Activated CD4-positive, alpha-beta memory T cell treated with anti-CD3 and anti-CD28 coated beads, Interleukin-2, amount 10 ng/mL, durations not matched to agents 7 days and 5 days (primary cell): ENCODE data around the gene GRK4. TPM values are rescaled to one million over a fixed set of nuclear protein-coding genes. Genes with fewer than 3 reads are reported as not detected.
A peak's percentile ranks its signal among the peaks of the same experiment; 100 is the strongest.
"Not testable (repeated sequence)": the region's sequence is repeated elsewhere in the genome, so short reads cannot be mapped to it uniquely, and the experiment has no call there.

Source experiments
- CTCF ChIA-PET: fragments of 350-600 bp; sonication (Branson Sonifier 250); formaldehyde crosslinking; loops from one replicate; lab custom pipeline; 2021; ENCODE audit warnings: antibody characterized with exemption, inconsistent platforms; lab: Charles Lee
- POLR2A ChIA-PET: fragments of 350-600 bp; sonication (Branson Sonifier 250); formaldehyde crosslinking; loops from one replicate; lab custom pipeline; 2021; ENCODE audit warnings: antibody characterized with exemption; lab: Charles Lee
- DNase-seq: peaks from one replicate; pipeline ENCODE4 v3.0.0-alpha.2; 2020
- H3K27ac Mint-ChIP-seq: one replicate; pipeline ENCODE4 v1.8.0; 2021; ENCODE audit warnings: mild to moderate bottlenecking, mixed read lengths
- H3K27me3 Mint-ChIP-seq: one replicate; pipeline ENCODE4 v1.8.0; 2021; ENCODE audit warnings: mixed read lengths
- H3K36me3 Mint-ChIP-seq: one replicate; pipeline ENCODE4 v1.8.0; 2021; ENCODE audit warnings: low read depth, mixed read lengths
- H3K4me1 Mint-ChIP-seq: one replicate; pipeline ENCODE4 v1.8.0; 2021; ENCODE audit warnings: mixed read lengths
- H3K4me3 Mint-ChIP-seq: one replicate; pipeline ENCODE4 v1.8.0; 2021; ENCODE audit warnings: mild to moderate bottlenecking, mixed read lengths
- H3K9me3 Mint-ChIP-seq: one replicate; pipeline ENCODE4 v1.8.0; 2021; ENCODE audit warnings: mixed read lengths
- total RNA-seq, 2 experiments: library from RNA; stranded (reverse); gene quantifications; one replicate each; pipeline ENCODE4 v1.2.3, GENCODE V29; 2021

The GRK4 gene
- 1 to 10 TPM; 3.1 to 3.6 TPM for total RNA-seq

DNA sequence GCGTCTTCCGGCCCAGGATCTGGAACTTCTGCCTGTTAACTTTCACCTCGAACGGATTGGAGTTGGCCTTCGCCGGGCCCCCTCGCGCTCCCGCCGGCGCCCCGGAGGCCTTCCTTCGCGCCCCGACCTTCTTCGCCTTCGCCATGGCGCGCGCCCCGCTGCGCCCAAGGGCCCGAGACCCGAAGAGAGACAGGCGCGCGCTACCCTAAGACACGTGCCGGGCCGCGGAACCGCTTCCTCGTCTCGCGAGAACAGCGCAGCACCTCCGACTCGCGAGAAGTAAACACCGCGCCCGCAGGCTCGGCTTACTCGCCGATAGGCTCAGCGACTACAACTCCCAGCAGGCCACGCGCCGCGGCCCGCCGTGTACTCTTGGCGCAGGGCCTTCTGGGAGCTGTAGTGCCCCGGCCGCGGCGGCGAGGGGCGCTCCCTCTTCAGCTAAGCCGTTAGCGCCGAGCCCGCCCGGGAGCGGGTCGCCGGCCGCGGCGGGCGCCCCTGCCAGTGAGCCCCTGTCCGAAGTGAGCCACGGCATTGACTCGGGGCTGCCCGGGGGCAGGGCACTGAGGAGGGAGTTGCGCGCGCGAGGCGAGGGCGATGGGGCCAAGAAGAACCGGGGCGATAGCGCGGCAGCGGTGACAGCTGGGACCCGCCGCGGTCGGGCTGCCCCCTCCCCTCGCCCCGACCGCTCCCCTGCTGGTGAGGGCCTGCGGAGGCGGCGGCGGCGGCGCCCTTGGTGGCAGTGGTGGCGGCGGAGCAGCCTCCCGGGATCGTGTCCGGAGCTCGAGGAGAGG, at the start of gene GRK4, which contains the start of gene NOP14:
TSS of gene GRK4 (plus strand) at position 397 of the 791 bp plus-strand sequence. CDS start 500 bp downstream, outside the sequence.
TSS of gene NOP14 (minus strand) at position 232 of the 791 bp plus-strand sequence. CDS start at position 145, 87 bp downstream.
- Mint-ChIP-seq H3K4me3 (peak within 1 kb of the TSS; percentile 73), H3K36me3 (peaks cover 7% of the 10 kb centered on the region), H3K27me3 (peaks cover 4% of the 10 kb centered on the region), H3K27ac (peak within 1 kb of the TSS; percentile 67), H3K9me3 (no peaks in the 10 kb centered on the region), H3K4me1 (peaks cover 39% of the 10 kb centered on the region)
- POLR2A ChIA-PET = interaction anchor here (0.6 to 5.8 kb wide), 16 partner anchors 10 to 495 kb away, joined by 3 to 74 read pairs (median 4); partner anchors contain the start of genes RNF4 and TNIP2
- CTCF ChIA-PET = interaction anchor here (0.5 to 5.3 kb wide), 13 partner anchors 10 to 234 kb away, joined by 3 to 38 read pairs (median 9); partner anchors contain the start of gene HTT
- DNase-seq = peak; percentile 98

DNA sequence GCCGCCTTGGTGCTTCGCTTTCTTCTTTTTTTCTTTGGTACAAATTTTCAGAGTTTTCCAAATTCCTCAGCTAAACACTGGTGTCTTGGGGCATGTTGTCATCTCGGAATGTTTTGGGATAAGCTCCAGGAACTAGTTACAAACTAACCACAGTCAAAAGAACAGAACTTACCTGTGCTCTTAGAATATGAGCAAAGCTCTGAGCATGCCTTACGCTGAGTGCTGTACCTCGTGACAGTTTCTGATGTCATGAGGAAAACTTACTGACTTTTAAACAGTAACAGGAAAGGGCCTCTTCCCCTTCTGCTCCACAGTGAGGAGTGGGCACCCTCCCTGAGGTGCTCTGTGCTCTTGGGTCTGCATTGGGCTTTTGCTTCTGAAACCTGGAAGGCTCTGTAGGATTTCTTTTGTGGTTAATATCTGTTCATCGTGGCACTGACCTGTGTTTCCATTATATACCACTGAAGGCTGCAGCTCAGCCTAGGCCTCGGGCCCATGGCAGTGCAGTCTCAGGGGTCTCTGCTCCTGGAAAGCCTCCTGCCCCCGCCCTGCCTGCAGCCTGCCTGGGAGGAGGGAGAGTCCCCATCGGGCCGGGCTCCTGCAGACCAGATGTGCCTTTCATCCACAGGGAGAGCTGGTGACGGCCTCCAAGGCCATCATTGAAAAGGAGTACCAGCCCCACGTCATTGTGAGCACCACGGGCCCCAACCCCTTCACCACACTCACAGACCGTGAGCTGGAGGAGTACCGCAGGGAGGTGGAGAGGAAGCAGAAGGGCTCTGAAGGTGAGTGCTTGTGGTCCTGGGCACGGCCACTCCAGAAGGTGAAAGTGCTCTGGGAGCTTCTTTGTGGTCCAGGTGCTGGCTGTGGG, 48.9 kb upstream of the GRK4 start:
- Mint-ChIP-seq H3K9me3 (peaks cover 2% of the 10 kb centered on the region), H3K27ac (no peak overlapping the region), H3K27me3 (no peaks in the 10 kb centered on the region), H3K4me3 (no peak overlapping the region), H3K4me1 (peaks cover 15% of the 10 kb centered on the region), H3K36me3 (peaks cover 72% of the 10 kb centered on the region)
- no peak for DNase-seq
- POLR2A ChIA-PET = interaction anchor here (0.8 kb wide), 1 partner anchor 21 kb away, joined by 3 read pairs; no protein-coding TSS in a partner anchor
- CTCF ChIA-PET = interaction anchor here (1.0 kb wide), 1 partner anchor 151 kb away, joined by 4 read pairs; no protein-coding TSS in a partner anchor

DNA sequence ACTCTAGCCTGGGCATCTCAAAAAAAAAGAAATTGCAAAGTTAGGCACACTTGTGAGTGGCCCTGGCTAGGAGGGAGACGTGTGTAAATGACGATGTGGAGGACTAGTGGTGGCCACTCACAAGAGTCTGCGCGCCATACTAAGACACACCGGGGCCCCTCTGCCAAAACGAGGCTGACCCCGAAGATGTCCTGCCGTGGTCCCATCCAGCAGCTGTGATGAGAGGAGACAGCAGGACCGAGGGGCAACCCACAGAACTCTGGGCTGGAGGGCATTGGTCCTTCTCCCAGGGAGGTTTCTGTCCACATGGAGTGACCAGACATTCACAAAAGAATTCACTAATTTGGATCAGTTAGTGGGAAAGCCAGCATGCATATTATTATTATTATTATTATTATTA, 47.6 kb upstream of the GRK4 start:
- ChIA-PET CTCF (interaction anchor here (0.5 kb wide), 1 partner anchor 51 kb away, joined by 3 read pairs; no protein-coding TSS in a partner anchor), POLR2A (no interaction called here)
- H3K4me3 Mint-ChIP-seq = no peak overlapping the region
- no peak for DNase-seq
- H3K4me1 Mint-ChIP-seq = peaks cover 21% of the 10 kb centered on the region
- H3K9me3 Mint-ChIP-seq = peaks cover 5% of the 10 kb centered on the region
- H3K27me3 Mint-ChIP-seq = no peaks in the 10 kb centered on the region
- peaks cover 76% of the 10 kb centered on the region for H3K36me3 Mint-ChIP-seq
- no peak overlapping the region for H3K27ac Mint-ChIP-seq

DNA sequence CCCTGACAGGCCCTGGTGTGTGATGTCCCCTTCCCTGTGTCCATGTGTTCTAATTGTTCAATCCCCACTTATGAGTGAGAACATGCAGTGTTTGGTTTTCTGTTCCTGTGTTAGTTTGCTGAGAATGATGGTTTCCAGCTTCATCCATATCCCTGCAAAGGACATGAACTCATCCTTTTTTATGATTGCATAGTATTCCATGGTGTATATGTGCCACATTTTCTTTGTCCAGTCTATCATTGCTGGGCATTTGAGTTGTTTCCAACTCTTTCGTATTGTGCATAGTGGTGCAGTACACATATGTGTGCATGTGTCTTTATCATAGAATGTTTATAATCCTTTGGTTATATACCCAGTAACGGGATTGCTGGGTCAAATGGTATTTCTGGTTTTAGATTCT, 46.7 kb upstream of the GRK4 start:
- H3K4me3 Mint-ChIP-seq, H3K9me3 Mint-ChIP-seq, H3K27me3 Mint-ChIP-seq, POLR2A ChIA-PET, H3K27ac Mint-ChIP-seq, CTCF ChIA-PET, DNase-seq: not testable (repeated sequence)
- Mint-ChIP-seq H3K4me1 (peaks cover 27% of the 10 kb centered on the region), H3K36me3 (peaks cover 78% of the 10 kb centered on the region)

DNA sequence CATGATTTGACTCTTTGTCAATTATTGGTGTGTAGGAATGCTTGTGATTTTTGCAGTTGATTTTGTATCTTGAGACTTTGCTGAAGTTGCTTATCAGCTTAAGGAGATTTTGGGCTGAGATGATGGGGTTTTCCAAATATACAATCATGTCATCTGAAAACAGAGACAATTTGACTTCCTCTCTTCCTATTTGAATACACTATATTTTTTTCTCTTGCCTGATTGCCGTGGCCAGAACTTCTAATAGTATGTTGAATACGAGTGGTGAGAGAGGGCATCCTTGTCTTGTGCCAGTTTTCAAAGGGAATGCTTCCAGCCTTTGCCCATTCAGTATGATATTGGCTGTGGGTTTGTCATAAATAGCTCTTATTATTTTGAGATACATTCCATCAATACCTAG, 45.1 kb upstream of the GRK4 start:
- H3K9me3 Mint-ChIP-seq, H3K4me3 Mint-ChIP-seq, DNase-seq, H3K27me3 Mint-ChIP-seq, POLR2A ChIA-PET, CTCF ChIA-PET, H3K27ac Mint-ChIP-seq: not testable (repeated sequence)
- peaks cover 83% of the 10 kb centered on the region for H3K36me3 Mint-ChIP-seq
- H3K4me1 Mint-ChIP-seq = peaks cover 44% of the 10 kb centered on the region

DNA sequence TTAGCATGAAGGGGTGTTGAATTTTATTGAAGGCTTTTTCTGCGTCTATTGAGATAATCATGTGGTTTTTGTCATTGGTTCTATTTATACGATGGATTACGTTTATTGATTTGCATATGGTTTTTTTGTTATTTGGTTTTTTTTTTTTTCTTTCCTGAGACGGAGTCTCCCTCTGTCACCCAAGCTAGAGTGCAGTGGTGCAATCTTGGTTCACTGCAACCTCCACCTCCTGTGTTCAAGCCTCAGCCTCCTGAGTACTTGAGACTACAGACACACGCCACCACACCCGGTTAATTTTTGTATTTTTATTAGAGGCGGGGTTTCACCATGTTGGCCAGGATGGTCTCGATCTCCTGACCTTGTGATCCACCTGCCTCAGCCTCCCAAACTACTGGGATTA, 44.7 kb upstream of the GRK4 start:
- Mint-ChIP-seq H3K4me1 (peaks cover 48% of the 10 kb centered on the region), H3K36me3 (peaks cover 85% of the 10 kb centered on the region)
- POLR2A ChIA-PET = interaction anchor here (1.0 kb wide), 1 partner anchor 16 kb away, joined by 3 read pairs; no protein-coding TSS in a partner anchor
- H3K9me3 Mint-ChIP-seq, H3K27me3 Mint-ChIP-seq, DNase-seq, H3K4me3 Mint-ChIP-seq, CTCF ChIA-PET, H3K27ac Mint-ChIP-seq: not testable (repeated sequence)

DNA sequence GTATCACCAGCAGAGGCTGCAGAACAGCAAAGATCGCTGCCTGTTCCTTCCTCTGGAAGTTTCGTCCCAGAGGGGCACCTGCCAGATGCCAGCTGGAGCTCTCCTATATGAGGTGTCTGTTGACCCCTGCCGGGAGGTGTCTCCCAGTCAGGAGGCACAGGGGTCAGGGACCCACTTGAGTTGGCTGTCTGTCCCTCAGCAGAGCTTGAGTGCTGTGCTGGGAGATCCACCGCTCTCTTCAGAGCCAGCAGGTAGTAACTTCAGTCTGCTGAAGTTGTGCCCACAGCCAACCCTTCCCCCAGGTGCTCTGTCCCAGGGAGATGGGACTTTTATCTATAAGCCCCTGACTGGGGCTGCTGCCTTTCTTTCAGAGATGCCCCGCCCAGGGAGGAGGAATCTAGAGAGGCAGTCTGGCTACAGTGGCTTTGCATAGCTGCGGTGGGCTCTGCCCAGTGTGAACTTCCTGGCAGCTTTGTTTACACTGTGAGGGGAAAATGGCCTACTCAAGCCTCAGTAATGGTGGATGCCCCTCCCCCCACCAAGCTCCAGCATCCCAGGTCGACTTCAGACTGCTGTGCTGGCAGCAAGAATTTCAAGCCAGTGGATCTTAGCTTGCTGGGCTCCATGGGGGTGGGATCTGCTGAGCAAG, 40.8 kb upstream of the GRK4 start:
- peaks cover 40% of the 10 kb centered on the region for H3K4me1 Mint-ChIP-seq
- not testable (repeated sequence) for H3K4me3 Mint-ChIP-seq, H3K9me3 Mint-ChIP-seq, H3K27me3 Mint-ChIP-seq
- peaks cover 72% of the 10 kb centered on the region for H3K36me3 Mint-ChIP-seq
- H3K27ac Mint-ChIP-seq = peak overlapping the region; percentile 75
- POLR2A ChIA-PET = interaction anchor here (1.4 to 1.6 kb wide), 2 partner anchors 13 to 193 kb away, joined by 4 to 22 read pairs; no protein-coding TSS in a partner anchor
- peak; percentile 64 for DNase-seq
- CTCF ChIA-PET = interaction anchor here (1.0 to 1.1 kb wide), 3 partner anchors 13 to 158 kb away, joined by 3 to 7 read pairs (median 4); no protein-coding TSS in a partner anchor

DNA sequence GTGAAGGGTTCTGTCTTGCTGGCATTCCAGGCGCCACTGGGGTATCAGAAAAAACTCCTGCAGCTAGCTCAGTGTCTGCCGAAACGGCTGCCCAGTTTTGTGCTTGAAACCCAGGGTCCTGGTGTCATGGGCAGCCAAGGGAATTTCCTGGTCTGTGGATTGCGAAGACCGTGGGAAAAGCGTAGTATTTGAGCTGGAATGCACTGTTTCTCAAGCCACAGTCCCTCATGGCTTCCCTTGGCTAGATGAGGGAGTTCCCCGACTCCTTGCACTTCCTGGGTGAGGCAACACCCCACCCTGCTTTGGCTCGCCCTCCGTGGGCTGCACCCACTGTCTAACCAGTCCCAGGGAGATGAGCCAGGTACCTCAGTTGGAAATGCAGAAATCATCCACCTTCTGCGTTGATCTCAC, 40.2 kb upstream of the GRK4 start:
- Mint-ChIP-seq H3K4me3 (no peak overlapping the region), H3K36me3 (peaks cover 72% of the 10 kb centered on the region), H3K4me1 (peaks cover 37% of the 10 kb centered on the region), H3K27me3 (no peaks in the 10 kb centered on the region), H3K27ac (peak overlapping the region; percentile 75), H3K9me3 (peaks cover 5% of the 10 kb centered on the region)
- ChIA-PET CTCF (interaction anchor here (0.6 to 1.1 kb wide), 4 partner anchors 12 to 306 kb away, joined by 3 to 7 read pairs (median 4); no protein-coding TSS in a partner anchor), POLR2A (interaction anchor here (1.2 to 1.6 kb wide), 3 partner anchors 9 to 194 kb away, joined by 3 to 22 read pairs (median 4); no protein-coding TSS in a partner anchor)
- DNase-seq = no peak

DNA sequence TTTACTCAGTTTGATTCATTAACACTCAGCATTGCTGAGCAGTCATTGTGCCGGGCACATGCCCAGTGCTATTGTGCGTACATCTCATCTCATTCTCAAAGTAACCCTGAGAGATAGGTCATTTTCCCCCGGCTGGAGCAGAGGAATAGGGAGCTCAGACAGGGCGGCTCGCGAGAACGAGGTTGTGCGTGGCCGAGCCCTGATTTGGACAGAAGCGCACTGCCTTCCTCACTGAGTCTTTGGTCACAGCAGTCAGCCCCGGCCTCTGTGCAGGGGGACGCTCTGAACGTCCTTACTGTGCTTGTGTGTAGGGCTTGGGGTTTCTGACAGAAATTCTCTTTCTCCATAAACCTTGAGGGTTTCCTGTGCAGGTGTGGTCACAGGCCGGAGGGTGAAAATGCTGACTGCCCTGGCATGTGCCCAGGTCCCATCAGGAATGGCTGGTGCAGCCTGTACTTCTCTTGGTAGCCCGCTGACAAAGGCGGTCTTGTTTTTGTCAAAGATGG, 39.6 kb upstream of the GRK4 start:
- CTCF ChIA-PET = interaction anchor here (0.6 to 1.1 kb wide), 3 partner anchors 30 to 307 kb away, joined by 3 to 7 read pairs (median 4); no protein-coding TSS in a partner anchor
- Mint-ChIP-seq H3K27me3 (no peaks in the 10 kb centered on the region), H3K36me3 (peaks cover 70% of the 10 kb centered on the region), H3K4me1 (peaks cover 35% of the 10 kb centered on the region), H3K4me3 (no peak overlapping the region), H3K9me3 (peaks cover 5% of the 10 kb centered on the region), H3K27ac (peak overlapping the region; percentile 74)
- DNase-seq = no peak
- POLR2A ChIA-PET = interaction anchor here (1.2 to 1.8 kb wide), 4 partner anchors 9 to 194 kb away, joined by 3 to 22 read pairs (median 7); no protein-coding TSS in a partner anchor

DNA sequence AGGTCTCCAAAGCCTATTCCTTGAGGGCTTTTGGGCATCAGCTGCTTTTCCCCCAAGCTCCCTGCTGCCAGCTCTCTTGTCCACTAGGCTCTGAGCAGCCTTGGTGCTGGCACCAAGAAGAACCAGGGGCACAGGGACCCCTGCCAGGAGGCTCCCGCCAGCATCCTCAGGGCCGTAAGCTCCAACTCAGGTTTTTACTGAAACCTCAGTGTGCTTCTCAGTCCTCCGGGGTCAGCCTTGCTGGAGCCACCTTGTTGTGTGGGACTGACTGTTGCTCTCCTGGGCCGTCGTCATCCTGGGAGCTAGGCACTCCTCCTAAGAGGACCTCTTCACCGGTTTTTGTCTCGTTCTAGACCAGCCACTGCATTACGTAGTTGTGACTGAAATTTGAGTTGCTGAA, 39.1 kb upstream of the GRK4 start:
- peak overlapping the region; percentile 48 for H3K27ac Mint-ChIP-seq
- H3K4me3 Mint-ChIP-seq = no peak overlapping the region
- POLR2A ChIA-PET = interaction anchor here (1.0 to 1.8 kb wide), 4 partner anchors 8 to 39 kb away, joined by 3 to 10 read pairs (median 4); partner anchors contain the start of genes GRK4 and NOP14
- H3K36me3 Mint-ChIP-seq = peaks cover 70% of the 10 kb centered on the region
- H3K27me3 Mint-ChIP-seq = no peaks in the 10 kb centered on the region
- H3K9me3 Mint-ChIP-seq = peaks cover 5% of the 10 kb centered on the region
- CTCF ChIA-PET = no interaction called here
- peaks cover 35% of the 10 kb centered on the region for H3K4me1 Mint-ChIP-seq
- DNase-seq = no peak

DNA sequence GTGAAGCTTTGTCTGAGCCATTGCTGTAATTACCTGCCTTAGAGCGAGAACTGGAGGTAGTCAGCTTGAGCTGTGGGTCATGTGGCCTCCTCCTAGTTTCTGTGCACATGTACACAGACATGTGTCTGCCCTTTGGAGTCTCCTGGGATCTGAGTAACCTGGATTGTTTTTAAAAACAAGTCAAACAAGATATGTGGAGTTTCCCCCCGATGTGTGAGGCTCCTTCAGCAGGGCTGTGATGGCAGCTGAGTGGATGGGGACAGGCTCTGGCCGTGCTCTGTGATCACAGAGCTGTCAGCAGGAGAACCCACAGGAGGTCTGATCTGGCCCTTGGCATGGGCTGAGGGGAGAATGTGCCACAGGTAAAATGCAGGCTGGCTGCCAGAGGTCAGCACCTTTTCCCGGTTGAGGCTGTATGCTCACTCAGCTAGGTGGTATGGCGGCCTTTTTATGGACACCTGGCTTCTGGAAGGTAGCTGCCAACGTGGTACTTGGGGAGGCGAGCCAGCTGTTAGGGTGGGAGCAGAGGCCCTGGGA, 38.5 kb upstream of the GRK4 start:
- no peak overlapping the region for H3K4me3 Mint-ChIP-seq
- POLR2A ChIA-PET = interaction anchor here (0.5 to 1.8 kb wide), 4 partner anchors 12 to 143 kb away, joined by 3 to 10 read pairs (median 4); partner anchors contain the start of genes GRK4 and NOP14

More for the DNA sequence above, 38.5 kb upstream of the GRK4 start:
- peak overlapping the region; percentile 48 for H3K27ac Mint-ChIP-seq
- peaks cover 69% of the 10 kb centered on the region for H3K36me3 Mint-ChIP-seq
- peaks cover 35% of the 10 kb centered on the region for H3K4me1 Mint-ChIP-seq
- CTCF ChIA-PET = interaction anchor here (1.5 kb wide), 1 partner anchor 11 kb away, joined by 5 read pairs; no protein-coding TSS in a partner anchor
- peaks cover 3% of the 10 kb centered on the region for H3K9me3 Mint-ChIP-seq
- DNase-seq = no peak
- H3K27me3 Mint-ChIP-seq = no peaks in the 10 kb centered on the region
